GM12878 (cell line): ENCODE data around the gene INHBE.

ENCODE experiments used
- CTCF ChIP-seq, 3 experiments: IDR thresholded peaks in 2 of 3; conservative IDR thresholded peaks in 1 of 3; 2 replicates each; pipeline ENCODE4 v1.5.1; 2011; ENCODE audit warnings: low read depth in 3 of 3, low read length in 3 of 3, mild to moderate bottlenecking in 3 of 3, control low read depth in 2 of 3, moderate library complexity in 2 of 3, inconsistent platforms in 1 of 3, mixed read lengths in 1 of 3; ENCODE audit not compliant: control insufficient read depth in 2 of 3, insufficient read depth in 1 of 3; ENCODE audit errors: extremely low read depth in 1 of 3
- CUX1 ChIP-seq: IDR thresholded peaks from 2 replicates; pipeline ENCODE4 v1.6.1; 2012; ENCODE audit warnings: improper control_type of control experiment, low read depth, low read length; ENCODE audit not compliant: insufficient replicate concordance
- ETV6 ChIP-seq, 2 experiments: fragments of 450-650 bp in 1 of 2; IDR thresholded peaks in 1 of 2; conservative IDR thresholded peaks in 1 of 2; 2 replicates each; pipeline ENCODE4 v1.6.1; 2014; ENCODE audit warnings: antibody characterized with exemption in 1 of 2, borderline replicate concordance in 1 of 2, low read depth in 1 of 2, mild to moderate bottlenecking in 1 of 2, moderate library complexity in 1 of 2
- RELB ChIP-seq: fragments of 450-650 bp; IDR thresholded peaks from 2 replicates; pipeline ENCODE4 v1.6.1; 2017; ENCODE audit warnings: low read depth, mild to moderate bottlenecking, moderate library complexity
- TAF1 ChIP-seq: IDR thresholded peaks from 2 replicates; pipeline ENCODE4 v1.6.1; 2011; ENCODE audit warnings: mild to moderate bottlenecking, low read depth, low read length, borderline replicate concordance

GRCh38 chr12:57454213-57454565, 918 bp upstream of the INHBE start:
- no peak for TF ChIP-seq RELB
- no peak for TF ChIP-seq CUX1
- TF ChIP-seq CTCF (IDR thresholded peaks at IDR 0.05 in 2 of 3, conservative IDR thresholded peaks at IDR 0.05 in 1 of 3; ENCODE audit: control insufficient read depth in 2 of 3, extremely low read depth in 1 of 3, insufficient read depth in 1 of 3, low read depth in 3 of 3, low read length in 3 of 3), result no peak
- TF ChIP-seq ETV6 (conservative IDR thresholded peaks at IDR 0.05 in 1 of 2, IDR thresholded peaks at IDR 0.05 in 1 of 2; ENCODE audit: borderline replicate concordance in 1 of 2, low read depth in 1 of 2), result no peak
- no peak for TF ChIP-seq TAF1
